Body of pancreas (tissue), 4 donors: ENCODE results near the gene MAL.

Experiments used
- CTCF ChIP-seq, 7 experiments: fragments of 450-650 bp in 4 of 7; fragments of 200-600 bp in 3 of 7; sonication (generic) in 3 of 7; IDR thresholded peaks; one replicate each; pipeline ENCODE4 v1.5.1; 2016 to 2019; ENCODE audit warnings: antibody characterized with exemption in 7 of 7
- POLR2A ChIP-seq, 3 donors: fragments of 450-650 bp; IDR thresholded peaks; one replicate each; pipeline ENCODE4 v1.6.1; 2016; ENCODE audit warnings: antibody characterized with exemption in 3 of 3, mild to moderate bottlenecking in 2 of 3

DNA sequence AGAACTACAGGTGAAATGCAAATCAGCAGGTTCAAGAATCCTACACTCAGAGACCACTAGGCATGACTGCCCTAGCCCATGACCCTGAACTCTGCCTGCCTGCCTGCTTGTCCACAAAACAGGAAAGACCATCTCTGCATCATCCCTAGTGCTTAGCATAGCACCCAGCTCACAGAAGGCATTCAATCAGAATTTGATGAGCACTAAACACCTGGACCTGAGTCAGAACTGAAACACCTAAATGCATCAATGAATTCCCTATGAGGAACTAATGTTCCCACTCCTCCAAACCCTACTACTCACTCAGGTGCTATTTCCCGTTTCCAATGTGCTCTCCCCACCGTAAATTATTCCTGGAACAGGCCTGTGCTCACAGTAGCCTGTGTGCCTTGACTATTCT lies 74.4 kb downstream of the MAL start:
- no peak for TF ChIP-seq POLR2A (IDR thresholded peaks at IDR 0.05)
- TF ChIP-seq CTCF (IDR thresholded peaks at IDR 0.05) = no peak
